Neutrophil (primary cell): ENCODE measurements around the gene CDC20.
A peak's percentile ranks its signal among the peaks of the same experiment; 100 is the strongest.
"Not testable (repeated sequence)": the region's sequence is repeated elsewhere in the genome, so short reads cannot be mapped to it uniquely, and the experiment has no call there.

Experiments
- H3K27ac ChIP-seq: fragments of 200-600 bp; sonication (generic); 2 replicates; pipeline ENCODE4 v1.5.1; 2016; ENCODE audit warnings: mild to moderate bottlenecking, moderate library complexity
- H3K27me3 ChIP-seq: fragments of 200-600 bp; sonication (generic); 2 replicates; pipeline ENCODE4 v1.6.0; 2016; ENCODE audit warnings: mild to moderate bottlenecking
- H3K36me3 ChIP-seq: fragments of 200-600 bp; sonication (generic); 2 replicates; pipeline ENCODE4 v1.5.1; 2017
- H3K4me1 ChIP-seq, 2 experiments: fragments of 200-600 bp in 1 of 2; sonication (generic) in 1 of 2; 1 replicate in 1 of 2; 2 replicates in 1 of 2; pipeline versions ENCODE4 v1.5.1 to v1.6.1; 2013 to 2016; ENCODE audit warnings: low read depth in 1 of 2, low read length in 1 of 2, mild to moderate bottlenecking in 1 of 2, moderate library complexity in 1 of 2; ENCODE audit not compliant: control insufficient read depth in 1 of 2, insufficient read depth in 1 of 2
- H3K4me3 ChIP-seq, 2 experiments: fragments of 200-600 bp in 1 of 2; sonication (generic) in 1 of 2; 1 replicate in 1 of 2; 2 replicates in 1 of 2; pipeline ENCODE4 v1.5.1; 2013 to 2016; ENCODE audit warnings: low read depth in 1 of 2, low read length in 1 of 2, mild to moderate bottlenecking in 1 of 2, moderate library complexity in 1 of 2
- H3K9me3 ChIP-seq: fragments of 200-600 bp; sonication (generic); 2 replicates; pipeline ENCODE4 v1.5.1; 2016
- TF ChIP-seq, protein P1 (sequence below): fragments of 200-600 bp; sonication (generic); IDR thresholded peaks from 2 replicates; pipeline ENCODE4 v1.5.1; 2016; ENCODE audit warnings: antibody characterized with exemption

Gene CDC20

DNA sequence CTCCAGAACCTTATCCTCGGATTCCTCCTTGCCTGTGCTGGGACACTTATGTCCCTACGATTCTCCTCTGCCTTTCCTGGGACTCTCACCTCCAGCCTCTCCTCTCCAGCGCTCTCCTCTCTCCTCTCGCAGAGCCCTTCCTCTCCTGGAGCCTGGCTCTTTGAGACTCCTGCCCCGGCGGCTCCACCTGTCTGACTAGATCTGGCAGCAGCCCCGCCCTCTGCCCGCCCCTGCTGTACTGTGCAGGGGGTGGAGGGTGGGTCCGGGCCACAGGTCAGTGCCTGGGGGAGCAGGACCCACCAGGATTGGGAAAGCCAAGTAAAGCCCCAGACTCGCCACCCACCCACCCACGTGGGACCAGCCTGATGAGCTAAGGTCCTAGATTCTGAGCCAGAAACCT lies 7.4 kb downstream of the CDC20 start:
- Histone ChIP-seq H3K9me3 (no peaks in the 10 kb centered on the region), H3K27ac (peak overlapping the region; percentile 98), H3K4me3 (peak overlapping the region; percentile 91 to 92), H3K4me1 (peaks cover 37 to 40% of the 10 kb centered on the region in 2 experiments), H3K36me3 (peaks cover 46% of the 10 kb centered on the region), H3K27me3 (no peaks in the 10 kb centered on the region)
- TF ChIP-seq, protein P1, sequence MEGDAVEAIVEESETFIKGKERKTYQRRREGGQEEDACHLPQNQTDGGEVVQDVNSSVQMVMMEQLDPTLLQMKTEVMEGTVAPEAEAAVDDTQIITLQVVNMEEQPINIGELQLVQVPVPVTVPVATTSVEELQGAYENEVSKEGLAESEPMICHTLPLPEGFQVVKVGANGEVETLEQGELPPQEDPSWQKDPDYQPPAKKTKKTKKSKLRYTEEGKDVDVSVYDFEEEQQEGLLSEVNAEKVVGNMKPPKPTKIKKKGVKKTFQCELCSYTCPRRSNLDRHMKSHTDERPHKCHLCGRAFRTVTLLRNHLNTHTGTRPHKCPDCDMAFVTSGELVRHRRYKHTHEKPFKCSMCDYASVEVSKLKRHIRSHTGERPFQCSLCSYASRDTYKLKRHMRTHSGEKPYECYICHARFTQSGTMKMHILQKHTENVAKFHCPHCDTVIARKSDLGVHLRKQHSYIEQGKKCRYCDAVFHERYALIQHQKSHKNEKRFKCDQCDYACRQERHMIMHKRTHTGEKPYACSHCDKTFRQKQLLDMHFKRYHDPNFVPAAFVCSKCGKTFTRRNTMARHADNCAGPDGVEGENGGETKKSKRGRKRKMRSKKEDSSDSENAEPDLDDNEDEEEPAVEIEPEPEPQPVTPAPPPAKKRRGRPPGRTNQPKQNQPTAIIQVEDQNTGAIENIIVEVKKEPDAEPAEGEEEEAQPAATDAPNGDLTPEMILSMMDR = no peak

DNA sequence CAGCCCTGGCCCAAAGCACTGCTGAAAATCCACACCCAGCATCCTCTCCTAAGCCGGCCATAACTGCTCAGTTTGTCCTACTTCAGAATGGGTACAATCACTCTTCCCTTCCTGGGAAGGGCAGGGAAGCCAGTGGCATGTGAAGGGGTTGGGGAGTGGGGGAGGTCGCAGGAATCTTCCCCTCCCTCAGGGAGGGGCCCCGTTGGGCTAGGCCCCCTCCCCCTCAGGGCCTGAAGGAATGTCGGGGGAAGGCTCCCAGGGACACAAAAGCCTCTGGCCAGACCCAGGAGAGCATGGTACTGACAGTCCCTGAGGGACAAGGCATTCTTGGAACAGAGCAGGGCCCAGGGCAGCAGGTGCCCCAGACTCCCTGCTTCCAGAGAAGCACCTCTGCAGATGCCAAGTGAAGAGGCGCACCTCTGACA lies 7.8 kb downstream of the CDC20 start:
- Histone ChIP-seq H3K27ac (peak overlapping the region; percentile 98), H3K4me1 (peaks cover 36 to 37% of the 10 kb centered on the region in 2 experiments), H3K36me3 (peaks cover 41% of the 10 kb centered on the region), H3K9me3 (no peaks in the 10 kb centered on the region), H3K4me3 (peak overlapping the region; percentile 91 to 92), H3K27me3 (no peaks in the 10 kb centered on the region)
- TF ChIP-seq, protein P1 = no peak

DNA sequence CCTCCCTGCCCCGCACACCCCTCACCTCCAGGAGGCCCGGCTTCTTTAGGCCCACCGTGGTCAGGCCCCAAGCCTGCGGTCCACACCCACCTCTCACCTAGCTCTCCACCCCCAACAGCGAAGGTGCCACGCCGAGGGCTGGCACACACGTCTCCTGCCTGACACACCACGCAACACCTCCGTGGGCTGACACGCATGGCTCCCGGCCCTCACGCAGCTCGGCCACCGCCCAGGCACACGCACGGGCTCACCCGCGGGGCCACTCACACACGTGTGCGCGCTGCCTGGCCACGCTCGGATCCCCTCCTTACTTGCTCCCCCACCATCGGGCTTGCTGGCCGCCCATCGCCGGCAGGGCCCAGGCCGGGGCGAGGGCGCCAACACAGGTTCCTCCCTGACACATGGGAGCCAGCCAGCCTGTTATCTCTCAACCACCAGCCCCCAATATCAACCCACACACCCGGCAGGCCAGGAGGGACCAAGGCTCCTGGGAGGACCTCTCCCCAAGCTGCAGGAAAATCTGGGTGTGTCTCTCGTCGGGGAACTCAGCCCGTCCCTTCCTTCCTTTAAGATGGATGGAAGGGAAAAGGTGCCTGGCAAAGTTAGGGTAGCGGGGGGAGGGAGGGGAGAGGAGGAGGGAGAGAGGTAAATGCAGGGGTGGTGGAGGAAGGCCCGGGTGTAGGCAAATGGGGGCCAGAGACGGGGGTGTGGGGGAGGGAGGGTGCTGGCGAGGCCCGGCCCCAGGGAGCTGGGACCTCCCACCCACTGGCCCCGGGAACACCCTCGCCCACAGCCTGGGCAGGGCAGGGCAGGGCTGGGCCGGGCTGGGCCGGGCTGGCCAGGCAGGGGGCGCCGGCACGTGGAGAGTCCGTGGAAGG lies 8.5 kb downstream of the CDC20 start:
- TF ChIP-seq, protein P1 = no peak
- no peaks in the 10 kb centered on the region for H3K9me3 ChIP-seq
- H3K27ac ChIP-seq = peak overlapping the region; percentile 98
- no peaks in the 10 kb centered on the region for H3K27me3 ChIP-seq
- H3K36me3 ChIP-seq = peaks cover 35% of the 10 kb centered on the region
- H3K4me3 ChIP-seq = peak overlapping the region; percentile 91 to 92
- H3K4me1 ChIP-seq = peaks cover 34 to 35% of the 10 kb centered on the region in 2 experiments

DNA sequence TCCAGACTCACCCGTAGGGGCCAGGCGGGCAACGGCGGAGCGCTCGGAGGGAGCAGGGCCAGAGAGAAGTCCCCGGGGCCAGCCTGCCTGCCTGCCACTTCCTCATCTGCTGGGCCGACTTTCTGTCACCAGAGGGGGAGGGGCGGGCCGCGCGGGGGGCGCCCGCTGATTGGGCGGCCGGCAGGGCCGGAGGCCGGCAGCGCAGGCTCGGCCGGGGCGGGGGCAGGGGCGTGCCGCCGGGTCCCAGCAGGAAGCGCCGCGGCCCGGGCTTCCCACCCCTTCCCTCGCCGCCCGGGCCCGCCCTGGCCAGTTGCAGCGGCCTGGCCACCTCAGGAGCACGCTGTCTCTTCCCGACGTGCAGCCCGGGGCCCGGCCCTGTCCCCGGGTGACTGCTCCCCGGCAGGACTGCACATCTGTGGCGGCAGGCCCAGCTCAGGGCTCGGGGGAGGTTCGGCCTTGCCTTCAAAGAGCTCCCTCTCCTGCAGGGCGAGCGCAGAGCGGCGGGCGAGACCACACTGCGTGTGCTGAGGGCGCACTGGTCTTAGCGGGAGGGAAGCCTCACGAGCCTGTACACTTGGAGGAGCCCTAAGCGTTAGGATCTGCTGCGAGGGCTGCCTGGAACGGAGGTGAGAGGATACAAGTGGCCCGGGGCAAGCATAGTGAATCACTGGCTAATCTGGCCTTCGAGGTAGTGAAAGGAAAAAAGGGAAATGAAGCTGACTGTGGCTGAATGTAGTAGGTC lies 9.3 kb downstream of the CDC20 start, which contains the start of gene ELOVL1:
ELOVL1 (minus strand) TSS at position 108 of the 742 bp plus-strand sequence. CDS start 2,402 bp downstream, outside the sequence.
- H3K9me3 ChIP-seq = no peaks in the 10 kb centered on the region
- H3K27me3 ChIP-seq = no peaks in the 10 kb centered on the region
- H3K36me3 ChIP-seq = peaks cover 35% of the 10 kb centered on the region
- H3K4me1 ChIP-seq = peaks cover 28 to 33% of the 10 kb centered on the region in 2 experiments
- peak within 1 kb of the TSS; percentile 91 to 92 for H3K4me3 ChIP-seq
- TF ChIP-seq, protein P1 = peak; percentile 54
- H3K27ac ChIP-seq = peak within 1 kb of the TSS; percentile 98

DNA sequence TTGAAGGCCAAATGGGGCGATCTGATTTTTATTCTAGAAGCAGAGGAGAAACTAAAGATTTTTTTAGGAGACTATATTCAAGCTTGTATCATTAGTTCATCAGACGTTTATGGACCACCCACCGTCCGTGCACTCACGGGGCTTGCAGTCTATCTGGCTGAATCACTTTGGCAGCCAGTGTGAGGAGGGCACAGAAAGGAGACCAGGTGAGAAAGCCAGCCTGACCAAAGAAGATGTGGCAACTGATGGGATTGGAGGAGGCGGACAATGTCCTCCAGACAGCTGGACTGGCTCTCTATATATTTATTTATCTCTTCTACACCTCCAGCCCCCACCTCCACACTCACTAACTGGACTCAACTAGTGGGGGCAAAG lies 9.9 kb downstream of the CDC20 start:
- Histone ChIP-seq H3K9me3 (no peaks in the 10 kb centered on the region), H3K36me3 (peaks cover 35% of the 10 kb centered on the region), H3K4me3 (peak overlapping the region; percentile 91 to 92), H3K4me1 (peaks cover 28 to 33% of the 10 kb centered on the region in 2 experiments), H3K27ac (peak overlapping the region; percentile 98), H3K27me3 (no peaks in the 10 kb centered on the region)
- TF ChIP-seq, protein P1 = no peak

DNA sequence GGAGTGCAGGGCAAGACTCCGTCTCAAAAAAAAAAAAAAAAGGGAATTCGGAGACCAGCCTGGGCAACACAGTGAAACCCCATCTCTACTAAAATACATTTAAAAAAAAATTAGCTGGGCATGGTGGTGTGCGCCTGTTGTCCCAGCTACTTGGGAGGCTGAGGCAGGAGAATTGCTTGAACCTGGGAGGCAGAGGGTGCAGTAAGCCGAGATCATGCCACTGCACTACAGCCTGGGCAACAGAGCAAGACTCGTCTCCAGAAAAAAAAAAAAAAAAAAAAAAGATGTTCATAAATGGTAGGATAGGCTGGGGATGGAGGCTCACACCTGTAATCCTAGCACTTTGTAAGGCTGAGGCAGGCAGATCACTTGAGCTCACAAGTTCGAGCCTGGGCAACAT lies 11.0 kb downstream of the CDC20 start:
- Histone ChIP-seq H3K4me1 (peaks cover 28 to 33% of the 10 kb centered on the region in 2 experiments), H3K36me3 (peaks cover 24% of the 10 kb centered on the region)
- not testable (repeated sequence) for H3K27me3 ChIP-seq, H3K4me3 ChIP-seq, H3K9me3 ChIP-seq, H3K27ac ChIP-seq
